Measurements from ENCODE around the gene EFHD1. TPM values are rescaled to one million over a fixed set of nuclear protein-coding genes. Genes with fewer than 3 reads are reported as not detected.
"Not testable (repeated sequence)": the region's sequence is repeated elsewhere in the genome, so short reads cannot be mapped to it uniquely, and the experiment has no call there.

The EFHD1 gene
- total RNA-seq, 1 experiment from 2014 or later = 4.2 TPM

DNA sequence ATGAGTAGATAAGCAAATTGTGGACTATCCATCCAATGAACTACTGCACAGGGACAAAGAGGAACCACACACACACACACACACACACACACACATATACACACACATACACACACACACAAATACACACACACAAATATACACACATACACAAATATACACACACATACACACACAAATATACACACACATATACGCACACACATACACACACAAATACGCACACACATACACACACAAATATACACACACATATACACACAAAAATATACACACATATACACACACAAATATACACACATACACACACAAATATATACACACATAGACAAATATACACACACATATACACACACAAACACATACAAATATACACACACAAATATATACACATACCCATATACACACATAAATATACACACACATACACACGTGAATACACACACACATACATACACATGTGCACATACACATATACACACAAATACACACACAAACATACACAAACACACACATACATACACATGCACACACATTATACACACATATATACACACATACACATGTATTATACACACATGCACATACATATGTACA lies 19.8 kb upstream of the EFHD1 start:
- in situ Hi-C loops (cut with HindIII; ENCODE audit: low sequenced_read_pairs) = no loop called here
- DNase-seq (ENCODE audit: low spot score) = no peak

DNA sequence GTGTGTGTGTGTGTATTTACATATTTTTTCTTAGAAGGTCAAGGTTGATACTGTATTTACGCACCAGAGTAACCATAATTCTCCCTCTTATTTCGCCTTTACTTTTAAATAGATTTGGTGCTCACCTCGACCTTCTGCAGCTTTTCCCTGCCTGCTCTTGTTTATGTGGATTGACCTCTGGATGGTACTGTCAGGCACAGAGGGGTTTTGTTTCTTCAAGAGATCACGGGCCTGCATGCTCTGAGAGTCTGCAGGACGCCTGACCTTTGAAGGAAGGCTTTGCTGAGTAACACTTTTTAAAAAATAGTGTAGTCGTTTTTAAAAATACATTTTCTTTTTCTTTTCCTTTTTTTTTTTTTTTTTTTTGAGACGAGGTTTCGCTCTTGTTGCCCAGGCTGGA lies 18.1 kb upstream of the EFHD1 start:
- in situ Hi-C loops (cut with HindIII; ENCODE audit: low sequenced_read_pairs) = no loop called here
- no peak for DNase-seq (ENCODE audit: low spot score)

DNA sequence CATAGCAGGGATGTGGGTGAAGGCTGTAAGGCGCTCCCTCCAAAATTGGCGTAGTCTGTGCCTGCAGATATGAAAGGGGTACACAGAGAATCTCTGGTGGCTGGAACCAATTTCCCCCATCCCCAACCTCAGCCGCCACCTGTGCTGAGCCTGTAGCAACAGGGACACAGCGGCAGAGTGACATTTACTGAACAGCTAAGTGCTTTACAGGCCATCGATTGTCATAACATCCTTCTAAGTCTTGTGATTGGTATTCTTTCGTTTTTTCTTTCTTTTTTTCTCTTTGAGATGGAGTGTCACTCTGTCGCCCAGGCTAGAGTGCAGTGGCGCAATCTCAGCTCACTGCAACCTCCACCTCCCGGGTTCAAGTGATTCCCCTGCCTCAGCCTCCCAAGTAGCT lies 12.2 kb upstream of the EFHD1 start:
- in situ Hi-C loops (cut with HindIII; ENCODE audit: low sequenced_read_pairs) = no loop called here
- DNase-seq (ENCODE audit: low spot score) = no peak

DNA sequence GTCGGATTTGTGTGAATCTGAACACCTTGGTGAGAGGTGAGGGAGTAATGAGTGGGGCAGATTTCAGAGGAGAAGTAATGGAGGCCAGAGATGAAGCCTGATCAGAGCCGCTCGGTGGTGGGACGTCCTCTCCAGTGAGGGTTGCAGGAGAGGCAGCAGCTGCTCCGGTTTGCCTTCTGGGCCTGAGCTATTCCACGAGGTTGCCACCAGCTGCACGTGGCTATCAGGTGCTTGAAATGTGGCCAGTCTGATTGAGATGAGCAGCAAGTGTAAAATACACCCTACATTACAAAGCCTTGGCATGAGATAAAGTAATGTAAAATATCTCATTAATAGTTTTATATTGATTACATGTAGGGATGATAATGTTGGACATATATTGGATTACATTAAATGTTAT lies 10.8 kb upstream of the EFHD1 start:
- in situ Hi-C loops (cut with HindIII; ENCODE audit: low sequenced_read_pairs) = no loop called here
- no peak for DNase-seq (ENCODE audit: low spot score)

DNA sequence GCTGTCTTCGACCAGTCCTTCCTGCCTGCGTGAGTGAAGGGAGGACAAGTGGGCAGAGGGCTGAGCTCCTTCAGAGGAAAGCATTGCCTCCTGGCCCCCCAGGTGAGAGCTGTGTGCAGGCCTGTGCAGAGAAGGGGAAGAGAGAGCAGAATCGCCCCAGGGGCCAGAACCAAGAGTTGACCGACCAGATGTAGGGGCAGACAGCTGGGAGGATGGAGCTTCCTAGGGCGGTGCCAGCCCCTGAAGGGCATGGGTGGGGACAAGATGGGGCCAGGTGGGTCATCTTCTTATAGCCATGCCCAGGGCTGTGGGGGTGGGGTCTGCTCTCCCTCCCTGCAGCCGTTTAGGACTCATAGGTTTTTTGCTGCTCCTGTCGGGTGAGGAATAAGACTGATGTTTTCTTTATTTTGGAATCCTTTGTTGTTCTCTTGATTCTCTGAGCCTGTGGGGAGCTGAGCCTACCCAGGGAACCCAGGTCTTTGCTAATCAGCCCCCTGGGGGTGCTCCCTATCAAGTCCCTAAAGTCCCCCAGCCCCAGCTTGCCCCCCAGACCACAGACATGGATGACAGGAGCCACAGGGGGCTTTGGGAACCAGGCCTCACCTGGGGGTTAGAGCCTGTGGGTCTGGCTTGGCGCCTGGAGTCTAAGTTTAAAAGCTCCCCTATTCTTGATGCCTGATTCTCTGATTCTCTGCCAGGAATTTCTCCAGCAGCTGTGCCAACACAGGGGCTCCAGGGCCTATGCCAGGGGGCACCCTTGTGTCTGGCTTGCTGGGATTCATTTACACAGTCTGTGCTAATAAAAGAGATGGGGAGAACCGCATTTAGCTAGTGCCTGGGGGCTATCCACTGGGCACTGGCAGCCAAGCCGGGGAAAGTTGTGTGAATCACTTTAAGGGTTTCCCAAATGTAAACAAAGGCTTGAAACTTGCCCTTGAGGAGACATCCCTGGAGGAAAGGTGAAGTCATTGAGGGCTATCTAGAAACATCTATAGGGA lies 9.3 kb upstream of the EFHD1 start:
- no peak for DNase-seq (ENCODE audit: low spot score)
- in situ Hi-C loops (cut with HindIII; ENCODE audit: low sequenced_read_pairs) = no loop called here

DNA sequence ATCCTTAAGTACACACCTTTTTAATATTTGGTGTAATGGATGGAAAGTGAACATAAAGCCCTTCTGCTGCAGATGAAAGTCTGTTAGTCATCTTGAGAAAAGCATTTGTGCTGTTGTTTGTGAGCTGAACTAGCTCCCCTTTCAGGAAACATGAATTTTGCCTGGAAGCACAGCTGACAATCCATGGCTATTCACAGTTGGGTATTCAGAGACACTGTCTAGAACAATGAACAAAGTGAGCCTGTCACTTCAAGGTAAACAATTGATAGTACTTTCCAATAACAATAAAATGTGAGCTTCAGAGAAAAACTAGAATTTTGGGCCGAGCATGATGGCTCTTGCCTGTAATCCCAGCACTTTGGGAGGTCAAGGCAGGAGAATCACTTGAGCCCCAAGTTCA lies 6.8 kb upstream of the EFHD1 start:
- in situ Hi-C loops (cut with HindIII; ENCODE audit: low sequenced_read_pairs) = no loop called here
- DNase-seq (ENCODE audit: low spot score) = no peak

DNA sequence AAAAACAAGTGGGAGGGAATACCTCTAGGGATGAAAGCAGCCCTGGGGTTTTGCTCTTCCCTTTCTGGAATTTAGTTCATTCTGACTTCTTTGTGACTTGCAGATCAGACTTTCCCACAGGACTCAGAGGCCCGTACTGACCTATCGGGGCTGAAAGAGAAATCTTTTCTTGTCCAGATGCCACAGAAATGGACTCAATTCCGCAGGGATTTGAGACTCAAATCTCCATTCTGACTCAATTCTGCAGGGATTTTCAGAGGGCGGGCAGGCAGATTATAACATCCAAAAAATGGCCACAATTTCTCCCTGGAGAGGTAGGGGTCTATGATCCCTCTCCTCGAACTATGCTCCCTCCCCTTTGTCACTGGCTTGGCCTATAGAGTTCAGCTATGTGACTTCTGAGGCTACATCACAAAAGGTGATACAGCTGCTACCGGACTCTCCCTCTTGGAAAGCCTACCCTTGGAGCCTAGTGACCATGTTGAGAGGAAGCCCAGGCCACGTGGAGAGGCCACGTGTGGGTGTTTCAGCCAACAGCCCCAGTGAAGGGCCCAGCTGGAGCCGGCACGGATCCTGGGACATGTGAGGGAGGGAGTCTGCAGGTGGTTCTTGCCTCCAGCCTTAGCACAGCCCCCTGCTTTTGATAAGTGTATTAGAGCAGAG lies 4.8 kb upstream of the EFHD1 start:
- in situ Hi-C loops (cut with HindIII; ENCODE audit: low sequenced_read_pairs) = no loop called here
- no peak for DNase-seq (ENCODE audit: low spot score)

DNA sequence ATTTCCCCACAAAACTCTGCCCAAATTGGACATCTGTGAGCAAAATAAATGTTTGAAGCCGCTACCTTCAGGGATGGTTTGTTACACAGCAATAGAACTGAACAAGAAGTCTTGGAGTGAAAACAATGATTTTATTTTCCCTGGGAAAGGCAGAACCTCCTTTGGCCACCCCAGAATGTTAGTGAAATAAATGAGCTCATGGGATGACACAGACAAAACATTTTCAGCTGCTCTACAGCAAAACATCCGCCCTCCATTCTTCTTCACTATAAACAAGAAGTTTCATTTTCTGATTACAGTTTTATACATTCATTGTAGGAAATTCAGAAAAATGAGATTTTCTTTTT lies 4.3 kb upstream of the EFHD1 start:
- DNase-seq (ENCODE audit: low spot score) = no peak
- in situ Hi-C loops (cut with HindIII; ENCODE audit: low sequenced_read_pairs) = no loop called here

DNA sequence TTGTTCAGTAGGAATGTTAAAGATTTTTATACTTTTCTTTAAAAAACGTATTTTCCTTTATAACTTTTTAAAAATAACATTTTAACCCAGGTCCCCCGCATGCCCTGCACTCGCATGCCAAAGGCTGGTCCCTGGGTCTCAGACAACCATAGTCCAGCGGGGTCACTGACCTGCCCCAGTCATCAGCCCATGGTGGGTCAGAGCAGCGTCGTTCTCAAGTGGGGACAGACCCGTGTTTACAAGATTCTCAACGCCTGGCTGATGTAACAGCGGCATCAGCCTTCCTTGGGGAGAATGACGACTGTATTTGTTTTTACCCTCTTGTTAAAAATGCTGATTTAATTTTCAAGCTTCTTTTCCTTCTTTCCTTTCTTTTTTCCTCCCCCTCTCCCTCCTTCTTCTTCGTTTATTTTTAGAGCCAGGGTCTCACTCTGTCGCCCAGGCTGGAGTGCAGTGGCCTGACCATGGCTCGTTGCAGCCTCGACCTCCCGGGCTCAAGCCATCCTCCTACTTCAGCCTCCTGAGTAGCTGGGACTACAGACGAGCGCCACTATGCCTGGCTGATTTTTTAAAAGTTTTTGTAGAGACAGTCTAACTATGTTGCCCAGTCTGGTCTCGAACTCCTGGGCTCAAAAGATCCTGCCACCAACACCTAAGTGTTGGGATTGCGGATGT lies 1.0 kb upstream of the EFHD1 start:
- no peak for DNase-seq (ENCODE audit: low spot score)
- in situ Hi-C loops (cut with HindIII; ENCODE audit: low sequenced_read_pairs) = no loop called here

DNA sequence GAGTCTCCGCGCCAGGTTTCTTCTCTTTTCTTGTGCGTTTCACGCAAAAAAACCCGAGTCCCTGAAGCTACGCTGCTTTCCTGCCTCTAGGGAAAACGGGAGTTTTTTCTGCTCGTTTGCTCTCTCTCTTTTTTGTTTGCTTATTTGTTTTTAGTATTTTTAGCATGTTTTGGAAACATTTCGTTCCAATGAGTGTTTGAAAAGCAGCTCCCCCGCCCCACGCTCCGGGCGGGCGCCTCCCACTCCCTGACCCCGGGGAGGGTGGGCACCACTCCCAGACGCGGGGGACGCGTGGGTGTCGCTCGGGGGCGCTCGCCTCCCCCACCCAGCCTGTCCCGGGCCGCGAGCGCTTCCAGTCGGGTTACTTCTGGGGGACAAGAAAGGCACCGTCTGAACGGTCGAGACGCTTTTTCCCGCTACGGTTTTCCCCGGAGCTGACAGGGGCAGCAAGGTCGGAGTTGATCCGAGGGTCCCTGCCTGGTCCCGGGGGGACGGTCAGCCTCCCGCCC lies 446 bp upstream of the EFHD1 start:
- DNase-seq (ENCODE audit: low spot score) = peak; percentile 6
- in situ Hi-C loops (cut with HindIII; ENCODE audit: low sequenced_read_pairs) = no loop called here

DNA sequence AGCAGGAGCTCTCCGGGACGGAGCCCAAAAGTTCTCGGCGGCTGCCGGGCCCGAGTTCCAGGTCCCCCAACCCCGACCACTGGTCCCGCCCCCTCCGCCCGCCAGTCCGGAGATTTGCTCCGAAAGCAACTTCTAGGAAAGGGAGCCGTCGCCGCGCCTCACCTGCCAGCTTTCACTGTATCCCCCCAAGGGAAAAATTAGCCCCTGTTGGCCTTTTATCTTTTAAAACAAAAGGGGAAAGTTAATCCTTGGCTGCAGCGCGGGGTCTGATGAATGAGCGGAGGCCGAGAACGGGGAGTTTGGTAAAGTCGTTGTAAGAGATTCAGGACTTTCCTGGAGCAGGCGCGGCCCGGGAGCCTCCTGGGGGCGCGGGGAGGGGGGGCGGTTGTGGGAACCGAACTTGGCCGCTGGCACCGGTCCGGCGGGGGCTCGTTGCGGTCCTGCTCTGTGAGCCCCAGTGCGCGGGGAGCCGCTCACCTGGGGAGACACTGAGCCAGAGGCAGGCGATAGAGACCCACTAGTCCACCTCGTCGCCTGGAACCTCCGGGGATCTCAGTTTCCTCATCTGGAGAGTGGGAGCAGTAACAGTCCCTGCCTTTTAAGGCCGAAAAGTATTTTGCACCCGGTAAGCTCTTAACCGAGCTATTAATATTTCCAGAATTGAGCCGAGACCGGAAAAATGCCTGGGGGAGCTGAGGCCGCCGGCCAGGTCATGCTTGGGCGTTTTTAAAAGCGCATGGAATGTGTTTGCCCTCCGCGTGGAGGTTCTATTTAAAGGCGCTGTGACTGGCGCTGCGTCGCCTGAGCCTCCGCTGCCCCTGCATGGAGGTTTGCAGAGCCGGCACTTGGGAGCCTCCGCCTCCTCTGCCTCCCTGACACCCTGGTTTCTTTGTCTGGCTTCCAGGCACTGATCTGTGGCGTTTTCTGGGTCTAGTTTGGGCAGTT lies 1.1 kb downstream of the EFHD1 start:
- in situ Hi-C loops (cut with HindIII; ENCODE audit: low sequenced_read_pairs) = no loop called here
- no peak for DNase-seq (ENCODE audit: low spot score)

DNA sequence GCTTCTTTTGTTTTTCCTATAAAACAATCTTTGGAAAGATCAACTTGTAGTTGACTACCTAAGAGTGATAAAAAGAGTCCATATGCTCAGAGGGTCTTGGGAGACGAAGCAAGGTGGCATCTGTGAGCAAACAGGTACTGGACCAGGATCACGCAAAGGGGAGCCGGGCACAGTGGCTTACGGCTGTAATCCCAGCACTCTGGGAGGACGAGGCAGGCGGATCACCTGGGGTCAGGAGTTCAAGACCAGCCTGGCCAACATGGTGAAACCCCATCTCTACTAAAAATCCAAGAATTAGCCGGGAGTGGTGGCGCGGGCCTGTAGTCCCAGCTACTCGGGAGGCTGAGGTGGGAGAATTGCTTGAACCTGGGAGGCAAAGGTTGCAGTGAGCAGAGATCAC lies 2.0 kb downstream of the EFHD1 start:
- DNase-seq (ENCODE audit: low spot score); in situ Hi-C loops (cut with HindIII; ENCODE audit: low sequenced_read_pairs): not testable (repeated sequence)

DNA sequence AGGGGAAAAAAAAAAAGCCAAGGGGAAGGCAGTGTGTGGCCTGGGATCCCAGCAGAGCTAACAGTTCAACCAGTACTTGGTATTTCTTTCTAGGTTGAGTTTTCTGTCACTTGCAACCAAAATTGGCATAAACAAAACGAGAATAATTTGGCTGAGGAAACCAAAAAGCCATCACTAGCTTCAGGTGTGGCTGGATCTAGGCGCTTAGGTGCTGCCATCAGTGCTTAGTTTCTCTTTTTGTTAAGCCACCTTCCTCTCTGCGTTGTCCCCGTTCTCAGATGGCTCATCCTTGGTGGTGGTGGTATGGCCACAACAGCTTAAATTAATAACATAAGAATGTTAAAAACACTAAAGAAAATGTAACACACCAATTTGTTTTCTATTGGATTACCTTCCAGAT lies 2.4 kb downstream of the EFHD1 start:
- DNase-seq (ENCODE audit: low spot score) = no peak
- in situ Hi-C loops (cut with HindIII; ENCODE audit: low sequenced_read_pairs) = no loop called here

DNA sequence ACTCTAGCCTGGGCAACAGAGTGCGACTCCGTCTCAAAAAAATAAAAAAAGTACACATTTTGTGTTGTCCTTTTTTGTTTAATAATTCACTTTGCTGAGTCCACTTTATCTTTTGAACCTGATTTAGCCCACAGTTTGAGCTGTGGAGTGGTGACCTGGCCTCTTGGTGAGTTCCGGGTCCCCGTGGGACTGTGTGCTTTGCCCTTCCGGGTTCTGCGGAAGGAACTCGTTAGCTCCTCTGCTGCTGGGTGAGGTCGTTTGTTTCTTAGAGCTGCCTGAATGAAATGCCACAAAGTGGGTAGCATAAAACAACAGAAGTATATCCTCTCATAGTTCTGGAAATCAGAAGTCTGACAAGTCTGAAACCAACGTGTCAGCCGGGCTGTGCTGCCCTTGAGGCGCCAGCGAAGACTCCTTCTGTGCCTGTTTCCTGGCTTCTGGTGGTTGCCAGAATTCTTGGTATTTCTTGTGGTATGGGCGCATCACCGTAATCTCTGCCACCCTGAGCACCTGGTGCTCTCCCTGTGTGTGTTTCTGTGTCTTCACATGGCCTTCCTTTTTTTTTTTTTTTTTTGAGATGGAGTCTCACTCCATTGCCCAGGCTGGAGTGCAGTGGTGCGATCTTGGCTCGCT lies 3.5 kb downstream of the EFHD1 start:
- in situ Hi-C loops (cut with HindIII; ENCODE audit: low sequenced_read_pairs) = no loop called here
- no peak for DNase-seq (ENCODE audit: low spot score)

DNA sequence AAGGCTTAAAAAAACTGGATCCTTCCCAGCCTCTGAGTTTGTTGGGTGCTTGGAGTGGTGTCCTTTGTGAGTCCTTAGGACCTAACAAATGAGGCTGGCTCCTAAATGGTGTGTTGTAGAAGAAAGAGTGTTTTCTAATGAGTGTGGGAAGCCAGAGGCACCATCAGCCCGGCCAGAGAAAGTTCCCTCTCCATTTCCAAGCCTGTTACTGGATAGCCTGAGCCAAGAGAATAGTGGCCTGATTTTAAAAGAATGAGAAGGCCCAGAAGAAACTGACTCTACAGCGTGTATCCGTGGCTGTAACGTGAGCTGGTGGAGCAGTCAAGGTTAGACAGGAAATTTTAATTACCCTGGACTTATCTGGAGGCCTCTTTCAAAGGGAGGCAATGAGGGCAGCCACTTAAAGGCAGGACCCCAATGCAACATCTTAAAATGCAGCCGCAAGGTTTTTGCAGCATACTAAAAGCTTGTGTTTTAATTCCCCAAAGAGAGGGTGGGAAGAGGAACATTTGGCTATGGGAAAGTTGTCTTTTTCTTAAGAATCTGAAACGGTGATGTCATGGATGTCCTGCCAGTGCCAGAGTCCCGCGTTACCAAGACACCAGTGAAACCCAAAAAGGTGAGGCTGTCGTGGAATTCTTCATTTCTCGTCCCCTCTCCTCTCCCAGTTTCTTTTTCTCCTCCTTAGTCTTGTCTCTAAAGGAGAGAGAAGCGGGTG lies 4.6 kb downstream of the EFHD1 start:
- in situ Hi-C loops (cut with HindIII; ENCODE audit: low sequenced_read_pairs) = no loop called here
- peak; percentile 10 for DNase-seq (ENCODE audit: low spot score)

DNA sequence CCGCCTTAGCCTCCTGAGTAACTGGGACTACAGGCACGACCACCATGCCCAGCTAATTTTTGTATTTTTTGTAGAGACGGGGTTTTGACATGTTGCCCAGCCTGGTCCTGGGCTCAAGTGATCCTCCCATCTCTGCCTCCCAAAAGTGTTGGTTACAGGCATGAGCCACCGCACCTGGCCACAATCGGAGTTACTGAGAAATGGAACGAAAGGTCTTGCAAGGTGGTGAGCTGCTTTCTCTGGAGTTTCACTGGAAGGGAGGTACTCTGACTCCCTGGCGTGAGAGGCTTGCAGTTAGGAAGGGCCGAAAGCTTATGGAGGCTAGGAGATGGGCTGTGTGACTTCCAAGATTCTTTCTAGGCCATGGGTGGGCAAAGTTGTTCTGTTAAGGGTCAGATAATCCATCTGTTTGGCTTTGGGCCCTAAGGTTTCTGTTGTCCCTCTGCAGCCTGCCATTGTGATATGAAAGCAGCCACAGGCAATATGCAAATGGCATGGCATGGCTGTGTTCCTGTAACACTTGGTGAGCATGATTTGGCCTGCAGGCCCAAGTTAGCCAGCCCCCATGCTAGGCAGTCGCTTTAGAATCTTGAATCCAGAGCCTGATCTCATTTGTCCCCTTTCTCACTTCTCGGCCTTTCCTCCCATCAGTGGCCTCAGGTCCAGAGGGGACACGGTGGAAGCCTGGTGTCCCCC lies 7.9 kb downstream of the EFHD1 start:
- no peak for DNase-seq (ENCODE audit: low spot score)
- in situ Hi-C loops (cut with HindIII; ENCODE audit: low sequenced_read_pairs) = no loop called here

DNA sequence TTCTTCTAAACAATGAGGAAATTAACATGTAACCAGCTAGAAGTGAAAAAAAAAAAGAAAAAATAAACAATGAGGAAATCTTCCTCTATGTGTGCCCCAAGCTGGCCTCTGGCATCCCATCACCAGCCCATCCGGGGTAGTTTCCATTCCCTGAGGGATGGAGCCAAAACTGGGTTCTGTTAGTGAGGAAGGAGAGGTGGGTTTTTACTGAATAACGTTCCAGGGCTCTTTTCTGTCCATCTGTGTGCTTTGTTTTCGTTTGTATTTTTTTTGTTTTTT lies 9.7 kb downstream of the EFHD1 start:
- DNase-seq (ENCODE audit: low spot score) = no peak
- in situ Hi-C loops (cut with HindIII; ENCODE audit: low sequenced_read_pairs) = no loop called here
